Measurements from ENCODE around the gene TSHZ2. TPM values are rescaled to one million over a fixed set of nuclear protein-coding genes. Genes with fewer than 3 reads are reported as not detected.

The TSHZ2 gene
- total RNA-seq, 1 donor from 2014 or later = 9.9 TPM

GRCh38 chr20:53004267-53004813 is 32.2 kb downstream of the TSHZ2 start:
- H3K27ac ChIP-seq (ENCODE audit: low read depth, low read length) = no peak overlapping the region
- no peak overlapping the region for H3K4me3 ChIP-seq (ENCODE audit: low read length in 3 of 3)
- H3K4me1 ChIP-seq (ENCODE audit: control insufficient read depth in 3 of 3, insufficient read depth in 3 of 3, low read length in 3 of 3) = peaks cover 0 to 3% (median 2%) of the 10 kb centered on the region in 3 donors
- no peak overlapping the region for H3K9ac ChIP-seq (ENCODE audit: low read depth in 1 of 3, low read length in 3 of 3)
- H3K9me3 ChIP-seq (ENCODE audit: control insufficient read depth in 3 of 3, low read length in 3 of 3) = no peaks in the 10 kb centered on the region
- H3K27me3 ChIP-seq (ENCODE audit: control insufficient read depth in 3 of 3, insufficient read depth in 3 of 3, low read length in 3 of 3) = no peaks in the 10 kb centered on the region
- no peaks in the 10 kb centered on the region for H3K36me3 ChIP-seq (ENCODE audit: control insufficient read depth in 3 of 3, insufficient read depth in 3 of 3, low read length in 3 of 3)

GRCh38 chr20:53009979-53010735 is 38.0 kb downstream of the TSHZ2 start:
- H3K27ac ChIP-seq (ENCODE audit: low read depth, low read length) = no peak overlapping the region
- H3K4me3 ChIP-seq (ENCODE audit: low read length in 3 of 3) = no peak overlapping the region
- H3K36me3 ChIP-seq (ENCODE audit: control insufficient read depth in 3 of 3, insufficient read depth in 3 of 3, low read length in 3 of 3) = no peaks in the 10 kb centered on the region
- H3K4me1 ChIP-seq (ENCODE audit: control insufficient read depth in 3 of 3, insufficient read depth in 3 of 3, low read length in 3 of 3) = no peaks in the 10 kb centered on the region
- no peaks in the 10 kb centered on the region for H3K27me3 ChIP-seq (ENCODE audit: control insufficient read depth in 3 of 3, insufficient read depth in 3 of 3, low read length in 3 of 3)
- peaks cover 0 to 7% (median 0%) of the 10 kb centered on the region in 3 donors for H3K9me3 ChIP-seq (ENCODE audit: control insufficient read depth in 3 of 3, low read length in 3 of 3)
- no peak overlapping the region for H3K9ac ChIP-seq (ENCODE audit: low read depth in 1 of 3, low read length in 3 of 3)

DNA sequence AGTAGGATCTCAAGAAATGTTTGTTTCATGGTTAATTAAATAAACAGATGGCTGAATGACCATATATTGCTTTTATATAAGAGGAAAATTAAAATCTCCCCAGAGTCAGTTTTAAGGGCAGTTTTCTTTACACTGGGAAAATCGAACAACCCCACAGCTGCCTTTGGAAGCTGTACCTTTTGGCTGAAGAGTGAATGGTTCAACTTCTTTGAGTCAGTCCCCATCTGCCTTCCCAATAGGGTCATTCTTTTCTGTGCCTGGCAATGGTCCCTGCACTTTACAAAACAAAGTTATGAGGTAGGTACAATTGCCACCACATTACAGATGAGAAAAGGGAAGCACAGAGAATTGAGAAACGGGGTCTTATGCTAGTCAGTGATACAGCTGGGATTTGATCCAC is 39.5 kb downstream of the TSHZ2 start:
- Histone ChIP-seq H3K4me3 (ENCODE audit: low read length in 3 of 3) (no peak overlapping the region), H3K9ac (ENCODE audit: low read depth in 1 of 3, low read length in 3 of 3) (no peak overlapping the region), H3K4me1 (ENCODE audit: control insufficient read depth in 3 of 3, insufficient read depth in 3 of 3, low read length in 3 of 3) (no peaks in the 10 kb centered on the region), H3K27ac (ENCODE audit: low read depth, low read length) (no peak overlapping the region), H3K36me3 (ENCODE audit: control insufficient read depth in 3 of 3, insufficient read depth in 3 of 3, low read length in 3 of 3) (no peaks in the 10 kb centered on the region), H3K9me3 (ENCODE audit: control insufficient read depth in 3 of 3, low read length in 3 of 3) (peaks cover 0 to 7% (median 0%) of the 10 kb centered on the region in 3 donors), H3K27me3 (ENCODE audit: control insufficient read depth in 3 of 3, insufficient read depth in 3 of 3, low read length in 3 of 3) (no peaks in the 10 kb centered on the region)

DNA sequence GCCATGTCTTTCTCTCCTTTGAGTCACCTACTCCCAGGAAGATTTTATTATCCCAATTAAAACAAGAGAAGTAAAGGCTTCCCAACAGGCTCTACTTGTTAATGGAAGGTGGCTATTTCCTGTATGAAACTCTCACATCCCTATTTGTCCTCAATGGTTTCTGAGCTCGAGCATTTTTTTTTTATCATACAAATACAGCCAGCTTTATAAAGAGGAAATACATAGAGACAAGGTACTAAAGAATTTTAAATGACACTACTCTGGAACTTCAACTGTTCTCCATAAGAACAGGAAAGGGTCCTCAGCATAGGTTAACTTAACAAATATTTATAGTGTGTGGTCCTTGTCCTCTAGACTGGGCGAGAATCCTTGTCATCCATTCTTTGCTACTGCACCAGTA is 41.0 kb downstream of the TSHZ2 start:
- H3K9ac ChIP-seq (ENCODE audit: low read depth in 1 of 3, low read length in 3 of 3) = no peak overlapping the region
- H3K4me3 ChIP-seq (ENCODE audit: low read length in 3 of 3) = no peak overlapping the region
- H3K27ac ChIP-seq (ENCODE audit: low read depth, low read length) = no peak overlapping the region
- H3K36me3 ChIP-seq (ENCODE audit: control insufficient read depth in 3 of 3, insufficient read depth in 3 of 3, low read length in 3 of 3) = no peaks in the 10 kb centered on the region
- H3K27me3 ChIP-seq (ENCODE audit: control insufficient read depth in 3 of 3, insufficient read depth in 3 of 3, low read length in 3 of 3) = no peaks in the 10 kb centered on the region
- no peaks in the 10 kb centered on the region for H3K4me1 ChIP-seq (ENCODE audit: control insufficient read depth in 3 of 3, insufficient read depth in 3 of 3, low read length in 3 of 3)
- peaks cover 0 to 7% (median 0%) of the 10 kb centered on the region in 3 donors for H3K9me3 ChIP-seq (ENCODE audit: control insufficient read depth in 3 of 3, low read length in 3 of 3)

GRCh38 chr20:53013847-53014246 is 41.7 kb downstream of the TSHZ2 start:
- no peak overlapping the region for H3K4me3 ChIP-seq (ENCODE audit: low read length in 3 of 3)
- no peaks in the 10 kb centered on the region for H3K27me3 ChIP-seq (ENCODE audit: control insufficient read depth in 3 of 3, insufficient read depth in 3 of 3, low read length in 3 of 3)
- no peak overlapping the region for H3K27ac ChIP-seq (ENCODE audit: low read depth, low read length)
- peaks cover 0 to 7% (median 0%) of the 10 kb centered on the region in 3 donors for H3K9me3 ChIP-seq (ENCODE audit: control insufficient read depth in 3 of 3, low read length in 3 of 3)
- H3K4me1 ChIP-seq (ENCODE audit: control insufficient read depth in 3 of 3, insufficient read depth in 3 of 3, low read length in 3 of 3) = no peaks in the 10 kb centered on the region
- no peak overlapping the region for H3K9ac ChIP-seq (ENCODE audit: low read depth in 1 of 3, low read length in 3 of 3)
- no peaks in the 10 kb centered on the region for H3K36me3 ChIP-seq (ENCODE audit: control insufficient read depth in 3 of 3, insufficient read depth in 3 of 3, low read length in 3 of 3)

GRCh38 chr20:53016071-53016470 is 43.9 kb downstream of the TSHZ2 start:
- Histone ChIP-seq H3K4me1 (ENCODE audit: control insufficient read depth in 3 of 3, insufficient read depth in 3 of 3, low read length in 3 of 3) (no peaks in the 10 kb centered on the region), H3K9me3 (ENCODE audit: control insufficient read depth in 3 of 3, low read length in 3 of 3) (peaks cover 0 to 7% (median 0%) of the 10 kb centered on the region in 3 donors), H3K27me3 (ENCODE audit: control insufficient read depth in 3 of 3, insufficient read depth in 3 of 3, low read length in 3 of 3) (no peaks in the 10 kb centered on the region), H3K4me3 (ENCODE audit: low read length in 3 of 3) (no peak overlapping the region), H3K36me3 (ENCODE audit: control insufficient read depth in 3 of 3, insufficient read depth in 3 of 3, low read length in 3 of 3) (no peaks in the 10 kb centered on the region), H3K27ac (ENCODE audit: low read depth, low read length) (no peak overlapping the region), H3K9ac (ENCODE audit: low read depth in 1 of 3, low read length in 3 of 3) (no peak overlapping the region)

DNA sequence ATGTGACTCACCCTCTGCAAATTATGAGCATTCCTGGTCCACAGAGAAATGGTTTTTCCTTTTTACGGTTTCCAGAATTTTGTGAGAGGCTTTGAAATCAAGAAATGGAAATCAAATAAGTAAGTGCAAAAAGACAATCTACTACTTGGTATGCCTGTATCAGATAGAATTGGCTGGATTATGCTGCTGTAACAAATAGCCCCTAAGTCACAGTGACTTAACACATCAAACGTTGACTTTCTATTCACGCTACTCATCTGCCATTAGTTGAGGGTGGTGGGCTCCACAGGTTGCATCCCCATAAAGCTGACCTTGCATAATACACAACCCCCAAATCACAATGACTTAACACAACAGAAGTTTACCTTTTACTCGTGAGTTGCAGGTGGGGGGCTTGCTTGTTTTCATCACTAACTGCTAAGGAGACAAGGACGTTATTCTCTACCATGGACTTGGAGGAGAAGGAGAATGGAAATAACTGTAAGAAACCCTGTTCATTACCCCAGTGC is 44.4 kb downstream of the TSHZ2 start:
- H3K27me3 ChIP-seq (ENCODE audit: control insufficient read depth in 3 of 3, insufficient read depth in 3 of 3, low read length in 3 of 3) = no peaks in the 10 kb centered on the region
- H3K4me3 ChIP-seq (ENCODE audit: low read length in 3 of 3) = no peak overlapping the region
- no peaks in the 10 kb centered on the region for H3K36me3 ChIP-seq (ENCODE audit: control insufficient read depth in 3 of 3, insufficient read depth in 3 of 3, low read length in 3 of 3)
- H3K9me3 ChIP-seq (ENCODE audit: control insufficient read depth in 3 of 3, low read length in 3 of 3) = peaks cover 0 to 7% (median 0%) of the 10 kb centered on the region in 3 donors
- H3K9ac ChIP-seq (ENCODE audit: low read depth in 1 of 3, low read length in 3 of 3) = no peak overlapping the region
- no peaks in the 10 kb centered on the region for H3K4me1 ChIP-seq (ENCODE audit: control insufficient read depth in 3 of 3, insufficient read depth in 3 of 3, low read length in 3 of 3)
- H3K27ac ChIP-seq (ENCODE audit: low read depth, low read length) = no peak overlapping the region

DNA sequence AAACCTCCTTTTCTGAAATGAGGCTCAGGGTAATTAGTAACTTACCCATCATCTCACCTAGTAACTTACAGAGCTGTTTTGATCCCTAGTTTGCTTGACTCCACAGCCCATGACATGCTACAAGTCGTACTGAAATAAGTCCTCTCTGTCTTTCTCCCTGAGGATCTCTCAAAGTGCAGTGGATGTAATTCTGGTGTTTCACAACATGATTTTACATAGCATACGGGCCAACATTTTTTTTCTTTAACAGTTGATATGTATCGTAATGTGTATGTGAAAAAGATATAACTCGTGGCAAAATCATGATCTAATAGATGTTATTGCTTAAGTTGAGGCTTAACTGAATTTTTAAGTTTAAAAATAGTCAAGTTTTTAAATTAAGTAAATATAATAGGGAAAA is 45.0 kb downstream of the TSHZ2 start:
- H3K4me1 ChIP-seq (ENCODE audit: control insufficient read depth in 3 of 3, insufficient read depth in 3 of 3, low read length in 3 of 3) = no peaks in the 10 kb centered on the region
- no peak overlapping the region for H3K9ac ChIP-seq (ENCODE audit: low read depth in 1 of 3, low read length in 3 of 3)
- H3K4me3 ChIP-seq (ENCODE audit: low read length in 3 of 3) = no peak overlapping the region
- H3K27me3 ChIP-seq (ENCODE audit: control insufficient read depth in 3 of 3, insufficient read depth in 3 of 3, low read length in 3 of 3) = no peaks in the 10 kb centered on the region
- H3K36me3 ChIP-seq (ENCODE audit: control insufficient read depth in 3 of 3, insufficient read depth in 3 of 3, low read length in 3 of 3) = no peaks in the 10 kb centered on the region
- no peak overlapping the region for H3K27ac ChIP-seq (ENCODE audit: low read depth, low read length)
- peaks cover 0 to 7% (median 0%) of the 10 kb centered on the region in 3 donors for H3K9me3 ChIP-seq (ENCODE audit: control insufficient read depth in 3 of 3, low read length in 3 of 3)

GRCh38 chr20:53019464-53019863 is 47.3 kb downstream of the TSHZ2 start:
- no peak overlapping the region for H3K4me3 ChIP-seq (ENCODE audit: low read length in 3 of 3)
- H3K36me3 ChIP-seq (ENCODE audit: control insufficient read depth in 3 of 3, insufficient read depth in 3 of 3, low read length in 3 of 3) = no peaks in the 10 kb centered on the region

DNA sequence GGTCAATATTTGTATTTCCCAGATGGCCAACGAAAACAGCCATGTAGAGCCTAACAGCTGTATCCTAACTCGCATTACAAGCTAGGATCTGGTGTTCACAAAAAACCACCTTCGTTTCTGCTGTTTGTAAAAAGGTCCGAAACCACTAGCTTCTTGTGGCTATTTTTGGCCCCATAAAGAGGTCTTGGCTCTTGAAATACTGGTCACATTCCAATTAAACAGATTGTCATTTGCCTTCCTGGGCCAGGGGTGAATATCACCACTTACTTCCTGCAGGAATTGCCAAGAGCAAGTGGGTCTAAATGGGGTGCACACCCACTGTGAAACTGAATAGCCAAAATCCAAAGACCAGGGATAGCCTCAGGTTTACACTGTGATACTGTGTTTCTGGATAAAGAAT is 48.2 kb downstream of the TSHZ2 start:
- Histone ChIP-seq H3K27ac (ENCODE audit: low read depth, low read length) (no peak overlapping the region), H3K36me3 (ENCODE audit: control insufficient read depth in 3 of 3, insufficient read depth in 3 of 3, low read length in 3 of 3) (no peaks in the 10 kb centered on the region), H3K4me3 (ENCODE audit: low read length in 3 of 3) (no peak overlapping the region), H3K4me1 (ENCODE audit: control insufficient read depth in 3 of 3, insufficient read depth in 3 of 3, low read length in 3 of 3) (no peaks in the 10 kb centered on the region), H3K9me3 (ENCODE audit: control insufficient read depth in 3 of 3, low read length in 3 of 3) (no peaks in the 10 kb centered on the region), H3K9ac (ENCODE audit: low read depth in 1 of 3, low read length in 3 of 3) (no peak overlapping the region), H3K27me3 (ENCODE audit: control insufficient read depth in 3 of 3, insufficient read depth in 3 of 3, low read length in 3 of 3) (no peaks in the 10 kb centered on the region)

More at GRCh38 chr20:53019464-53019863, 47.3 kb downstream of the TSHZ2 start:
- Histone ChIP-seq H3K27ac (ENCODE audit: low read depth, low read length) (no peak overlapping the region), H3K4me1 (ENCODE audit: control insufficient read depth in 3 of 3, insufficient read depth in 3 of 3, low read length in 3 of 3) (no peaks in the 10 kb centered on the region), H3K9me3 (ENCODE audit: control insufficient read depth in 3 of 3, low read length in 3 of 3) (no peaks in the 10 kb centered on the region), H3K27me3 (ENCODE audit: control insufficient read depth in 3 of 3, insufficient read depth in 3 of 3, low read length in 3 of 3) (no peaks in the 10 kb centered on the region), H3K9ac (ENCODE audit: low read depth in 1 of 3, low read length in 3 of 3) (no peak overlapping the region)

Data from skeletal muscle tissue (tissue), 4 donors.